HG02870 (cell line): ENCODE data around the gene UQCC2.

Experiments
- ATAC-seq: cut with Tn5 transposase; IDR thresholded peaks from one replicate; pipeline ENCODE4 v1.9.1; 2021; ENCODE audit warnings: mild to moderate bottlenecking, moderate library complexity; ENCODE audit not compliant: unreplicated experiment

UQCC2 gene

DNA sequence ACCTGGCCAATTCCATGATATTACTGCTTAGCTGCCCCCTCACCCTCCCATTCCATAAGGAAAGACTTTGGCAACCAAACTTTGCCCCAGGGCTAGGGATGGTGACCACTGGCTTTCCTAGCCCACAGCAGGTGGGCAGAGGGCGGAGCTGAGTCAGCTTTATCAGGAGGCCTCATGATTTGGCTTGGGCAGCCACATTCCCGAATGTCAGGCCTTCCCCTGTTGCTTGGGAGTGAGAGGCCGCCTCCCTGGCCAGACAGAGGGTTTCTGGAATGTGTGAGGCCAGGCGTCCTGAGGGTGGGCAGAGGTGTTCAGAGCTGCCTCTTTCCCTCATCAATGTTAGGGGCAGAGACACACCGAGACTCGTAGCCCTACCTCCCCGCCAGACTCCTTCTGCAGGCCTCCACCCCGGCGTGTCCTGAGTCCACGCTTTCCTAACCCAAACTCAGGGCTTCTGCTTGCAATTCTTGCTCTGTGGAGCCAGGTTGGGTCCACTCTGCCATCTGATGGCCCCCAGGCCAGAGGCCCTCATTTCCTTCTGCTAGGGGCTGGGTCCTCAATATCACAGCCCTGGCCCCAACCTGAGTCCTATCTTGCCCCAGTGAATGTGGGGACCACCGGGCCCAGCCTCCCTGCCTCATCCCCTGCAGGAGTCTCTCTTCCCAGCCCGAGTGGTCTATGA lies 19.3 kb downstream of the UQCC2 start:
- ATAC-seq: no peak

DNA sequence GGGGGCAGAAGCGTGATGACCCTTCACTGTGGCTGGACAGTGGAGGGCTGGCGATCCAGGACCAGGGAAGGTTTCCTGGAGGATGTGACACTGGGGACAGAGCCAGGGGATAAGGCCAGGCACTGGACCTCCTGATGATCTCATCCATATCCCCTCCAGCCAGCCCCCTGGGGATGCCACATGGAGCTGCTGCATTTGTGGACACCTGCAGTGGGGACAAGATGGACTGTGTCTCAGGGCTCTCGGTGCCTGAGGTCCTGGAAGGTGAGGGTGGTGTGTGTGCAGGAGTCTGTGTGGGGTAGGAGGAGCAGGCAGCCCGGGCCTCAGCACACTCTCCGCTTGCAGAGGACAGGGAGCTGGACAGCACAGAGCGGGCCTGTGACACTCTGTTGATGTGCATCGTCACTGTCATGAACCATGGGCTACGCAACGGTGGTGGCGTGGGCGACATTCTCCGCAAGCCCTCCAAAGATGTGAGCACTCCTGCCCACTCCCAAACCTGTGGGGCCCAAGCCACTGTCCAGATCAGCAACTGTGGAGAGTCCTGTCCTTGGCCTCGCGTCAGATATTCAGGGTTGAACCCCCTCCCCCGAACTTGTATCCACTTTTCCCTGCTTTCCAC lies 19.9 kb downstream of the UQCC2 start:
- no peak for ATAC-seq

GRCh38 chr6:33690766-33691165 lies 20.7 kb downstream of the UQCC2 start:
- no peak for ATAC-seq

DNA sequence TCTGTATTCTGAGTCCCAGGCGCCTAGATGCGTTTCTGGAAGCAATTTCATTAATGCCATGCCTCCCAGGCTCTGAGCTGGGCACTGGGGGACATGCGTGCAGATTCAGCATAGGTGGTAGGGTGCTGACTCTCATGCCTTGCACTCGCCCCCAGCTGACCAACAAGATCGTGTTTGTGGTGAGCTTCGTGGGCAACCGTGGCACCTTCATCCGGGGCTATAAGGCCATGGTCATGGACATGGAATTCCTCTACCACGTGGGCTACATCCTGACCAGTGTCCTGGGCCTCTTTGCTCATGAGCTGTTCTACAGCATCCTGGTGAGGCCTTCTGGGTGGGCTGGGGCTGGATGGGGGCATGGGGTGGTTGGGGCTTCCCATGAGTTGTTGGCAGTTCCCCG lies 21.6 kb downstream of the UQCC2 start:
- ATAC-seq: no peak

DNA sequence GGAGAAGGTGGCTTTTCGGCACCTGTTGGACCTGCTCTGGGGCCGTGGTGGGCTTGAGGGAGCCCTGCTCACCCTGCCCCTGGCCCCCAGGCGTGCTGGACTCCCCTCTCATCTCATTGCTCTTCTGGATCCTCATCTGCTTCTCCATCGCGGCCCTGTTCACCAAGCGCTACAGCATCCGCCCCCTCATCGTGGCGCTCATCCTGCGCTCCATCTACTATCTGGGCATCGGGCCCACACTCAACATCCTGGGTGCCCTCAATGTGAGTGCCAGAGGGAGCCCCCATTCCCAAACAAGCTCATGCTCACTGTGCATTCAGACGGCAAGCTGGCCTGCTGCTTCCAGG lies 22.4 kb downstream of the UQCC2 start:
- no peak for ATAC-seq

DNA sequence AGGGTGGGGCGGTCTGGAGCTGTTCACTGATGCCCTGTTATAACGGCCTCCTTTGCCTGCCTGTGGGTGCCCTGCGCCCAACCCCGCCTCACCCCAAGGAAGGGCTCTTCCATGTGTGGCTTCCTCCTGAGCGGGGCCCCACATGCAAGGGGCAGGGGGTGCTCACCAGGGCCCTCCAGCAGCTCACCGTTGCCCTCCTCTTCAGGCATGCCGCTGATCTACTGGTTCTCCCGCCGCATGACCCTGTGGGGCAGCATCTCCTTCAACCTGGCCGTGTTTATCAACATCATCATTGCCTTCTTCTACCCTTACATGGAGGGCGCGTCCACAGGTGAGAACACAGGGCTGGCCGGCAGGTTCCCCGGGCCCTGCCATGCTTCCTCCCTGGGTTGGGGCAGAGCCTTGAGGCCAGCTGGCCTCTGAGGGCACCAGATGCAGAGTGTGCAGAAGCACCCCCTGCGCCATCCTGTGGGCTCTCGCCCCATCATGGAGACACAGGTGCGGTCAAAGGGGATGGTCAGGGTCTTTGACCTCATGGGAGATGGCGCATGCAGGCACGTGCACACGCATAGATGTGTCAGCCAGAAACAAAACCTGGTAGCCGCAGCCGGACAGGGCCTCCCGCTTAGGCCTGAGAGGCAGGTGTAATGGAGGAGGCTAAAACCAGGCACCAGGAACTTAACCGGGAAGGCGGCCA lies 22.9 kb downstream of the UQCC2 start:
- no peak for ATAC-seq

GRCh38 chr6:33688006-33688405 lies 23.5 kb downstream of the UQCC2 start:
- no peak for ATAC-seq

DNA sequence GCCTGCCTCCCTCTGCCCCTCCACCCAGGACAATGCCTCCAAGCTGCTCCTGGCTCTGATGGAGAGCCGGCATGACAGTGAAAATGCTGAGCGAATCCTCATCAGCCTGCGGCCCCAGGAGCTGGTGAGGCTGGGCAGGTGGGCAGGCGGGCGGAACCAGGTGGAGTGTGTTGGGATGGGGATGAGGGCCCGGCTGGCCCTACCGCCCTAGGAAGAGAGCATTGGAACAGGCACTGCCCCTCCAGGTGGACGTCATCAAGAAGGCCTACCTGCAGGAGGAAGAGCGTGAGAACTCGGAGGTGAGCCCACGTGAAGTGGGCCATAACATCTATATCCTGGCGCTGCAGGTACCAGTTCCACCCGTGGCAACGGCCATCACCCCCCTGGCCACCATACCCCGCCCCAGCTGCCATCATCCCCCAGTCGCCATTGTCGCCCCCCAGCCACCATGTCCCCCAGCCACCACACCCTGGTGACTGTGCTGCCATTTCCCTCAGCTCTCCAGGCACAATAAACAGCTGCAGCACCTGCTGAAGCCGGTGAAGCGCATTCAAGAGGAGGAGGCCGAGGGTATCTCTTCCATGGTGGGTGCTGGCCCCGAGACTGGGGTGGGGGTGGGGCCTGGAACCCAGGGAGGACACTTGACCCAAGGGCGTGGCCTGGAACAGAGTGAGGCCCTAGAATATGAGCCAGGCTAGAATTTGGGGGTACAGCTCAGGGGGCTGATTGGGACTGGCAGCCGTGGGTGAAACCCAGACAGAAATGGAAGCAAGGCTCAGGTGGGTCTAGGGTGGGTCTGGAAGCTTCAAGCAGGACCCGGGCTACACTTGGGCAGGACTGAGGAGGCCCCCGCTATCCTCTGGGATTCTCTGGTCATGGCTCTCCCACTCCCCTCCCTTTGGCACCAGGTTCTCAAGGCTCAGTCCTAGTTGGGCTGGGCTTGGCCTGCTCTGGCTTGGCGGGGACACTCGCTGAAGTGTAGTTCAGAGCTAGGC lies 24.2 kb downstream of the UQCC2 start:
- no peak for ATAC-seq

GRCh38 chr6:33686225-33686924 lies 25.1 kb downstream of the UQCC2 start:
- ATAC-seq: no peak

GRCh38 chr6:33685411-33686224 lies 25.9 kb downstream of the UQCC2 start:
- ATAC-seq: no peak

DNA sequence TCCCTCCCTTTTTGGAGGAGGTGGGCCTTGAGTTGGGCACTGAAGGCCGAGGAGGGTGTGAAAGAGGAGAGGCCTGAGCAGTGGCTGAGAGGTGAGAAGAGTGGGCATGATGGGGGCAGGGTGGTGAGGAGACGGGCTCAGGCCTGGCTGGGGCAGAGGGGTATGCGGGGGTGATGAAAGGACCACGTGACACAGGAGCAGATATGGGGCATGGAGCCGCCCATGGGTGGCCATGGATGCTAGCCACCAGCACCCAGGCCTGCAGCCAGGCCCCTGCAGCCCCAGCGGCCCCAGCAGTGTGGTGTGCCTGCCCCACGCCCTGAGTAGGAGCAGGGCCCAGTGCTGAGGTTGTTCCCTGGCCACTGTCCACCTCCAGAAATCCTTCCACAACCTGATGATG lies 26.5 kb downstream of the UQCC2 start:
- no peak for ATAC-seq

DNA sequence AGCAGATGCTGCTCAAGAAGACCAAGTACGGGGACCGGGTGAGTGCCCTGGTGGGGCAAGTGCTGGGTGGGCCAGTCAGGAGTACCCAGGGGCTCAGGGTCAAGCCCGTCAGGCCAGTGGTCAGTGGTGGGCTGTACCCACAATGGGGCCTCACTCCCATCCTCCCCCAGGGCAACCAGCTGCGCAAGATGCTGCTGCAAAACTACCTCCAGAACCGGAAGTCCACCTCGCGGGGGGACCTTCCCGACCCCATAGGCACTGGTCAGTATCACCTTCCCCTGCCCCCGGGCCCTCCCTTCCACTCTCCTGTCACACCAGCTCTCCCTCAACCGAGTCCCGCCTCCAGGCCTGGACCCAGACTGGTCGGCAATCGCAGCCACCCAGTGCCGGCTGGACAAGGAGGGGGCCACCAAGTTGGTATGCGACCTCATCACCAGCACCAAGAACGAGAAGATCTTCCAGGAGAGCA lies 27.0 kb downstream of the UQCC2 start:
- no peak for ATAC-seq

DNA sequence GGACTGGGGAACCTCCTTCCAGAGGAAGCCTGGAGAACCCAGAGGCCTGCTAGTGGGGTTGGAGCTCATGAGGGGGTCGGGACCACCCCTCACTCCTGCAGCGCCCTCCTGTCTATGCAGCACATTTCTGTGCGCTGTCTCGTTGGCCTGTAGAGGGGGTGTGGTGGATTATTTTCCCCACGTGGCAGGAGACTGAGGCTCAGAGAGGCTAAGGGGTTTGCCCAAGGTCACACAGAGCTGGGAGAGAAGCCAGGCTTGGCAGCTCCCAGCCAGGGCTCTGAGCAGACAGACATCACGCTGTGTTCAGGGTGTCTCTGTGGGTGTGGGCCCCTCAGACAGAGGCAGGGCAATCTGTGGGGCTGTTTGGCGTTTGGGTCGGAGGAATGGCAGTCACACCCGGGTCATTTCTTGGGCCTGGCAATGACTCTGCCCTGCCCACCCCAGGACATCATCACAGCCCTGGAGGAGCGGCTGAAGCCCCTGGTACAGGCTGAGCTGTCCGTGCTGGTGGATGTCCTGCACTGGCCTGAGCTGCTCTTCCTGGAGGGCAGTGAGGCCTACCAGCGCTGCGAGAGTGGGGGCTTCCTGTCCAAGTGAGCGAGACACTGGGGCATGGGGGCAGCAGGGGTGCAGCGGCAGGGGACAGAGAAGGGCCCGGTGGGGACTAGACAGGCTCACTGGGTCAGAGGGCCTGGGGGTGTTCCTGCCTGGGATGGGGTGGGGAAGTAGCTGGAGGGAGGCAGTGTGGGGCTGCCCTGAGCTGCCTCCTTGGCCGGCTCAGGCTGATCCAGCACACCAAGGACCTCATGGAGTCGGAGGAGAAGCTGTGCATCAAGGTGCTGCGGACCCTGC lies 27.7 kb downstream of the UQCC2 start:
- ATAC-seq: no peak

DNA sequence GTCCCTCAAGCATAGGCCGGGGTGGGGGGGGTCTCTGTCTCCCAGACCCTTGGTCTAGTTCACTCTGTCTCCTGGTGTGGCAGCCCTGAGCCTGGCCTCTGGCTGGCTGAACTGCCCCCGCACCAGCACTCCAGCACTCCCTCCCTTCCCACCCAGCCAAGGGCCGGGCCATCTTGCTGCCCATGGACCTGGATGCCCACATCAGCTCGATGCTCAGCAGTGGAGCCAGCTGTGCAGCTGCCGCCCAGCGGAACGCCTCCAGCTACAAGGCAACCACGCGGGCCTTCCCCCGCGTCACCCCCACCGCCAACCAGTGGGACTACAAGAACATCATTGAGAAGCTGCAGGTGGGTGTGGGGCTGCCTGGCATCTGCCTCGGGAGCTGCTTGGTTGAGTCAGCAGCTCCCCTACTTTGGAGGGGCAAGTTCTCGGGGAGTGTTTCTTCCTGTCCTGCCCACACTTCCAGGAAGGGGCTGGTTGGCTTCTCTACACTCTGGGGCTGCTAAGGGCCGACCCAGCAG lies 28.4 kb downstream of the UQCC2 start:
- no peak for ATAC-seq

- no peak for ATAC-seq
Measured at GRCh38 chr6:33682341-33682740, 29.2 kb downstream of the UQCC2 start.

DNA sequence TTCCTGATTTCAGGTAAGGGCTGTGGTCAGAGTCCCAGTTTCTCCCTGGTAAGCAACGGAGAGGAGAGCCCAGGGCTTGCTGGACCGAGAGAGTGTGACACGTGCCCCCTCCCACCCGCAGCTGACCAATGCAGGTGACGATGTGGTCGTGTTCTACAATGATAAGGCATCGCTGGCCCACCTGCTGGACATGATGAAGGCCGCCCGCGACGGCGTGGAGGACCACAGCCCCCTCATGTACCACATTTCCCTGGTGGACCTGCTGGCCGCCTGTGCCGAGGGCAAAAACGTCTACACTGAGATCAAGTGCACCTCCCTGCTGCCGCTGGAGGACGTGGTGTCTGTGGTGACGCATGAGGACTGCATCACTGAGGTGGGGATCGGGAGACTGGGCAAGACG lies 31.7 kb downstream of the UQCC2 start:
- ATAC-seq: no peak

DNA sequence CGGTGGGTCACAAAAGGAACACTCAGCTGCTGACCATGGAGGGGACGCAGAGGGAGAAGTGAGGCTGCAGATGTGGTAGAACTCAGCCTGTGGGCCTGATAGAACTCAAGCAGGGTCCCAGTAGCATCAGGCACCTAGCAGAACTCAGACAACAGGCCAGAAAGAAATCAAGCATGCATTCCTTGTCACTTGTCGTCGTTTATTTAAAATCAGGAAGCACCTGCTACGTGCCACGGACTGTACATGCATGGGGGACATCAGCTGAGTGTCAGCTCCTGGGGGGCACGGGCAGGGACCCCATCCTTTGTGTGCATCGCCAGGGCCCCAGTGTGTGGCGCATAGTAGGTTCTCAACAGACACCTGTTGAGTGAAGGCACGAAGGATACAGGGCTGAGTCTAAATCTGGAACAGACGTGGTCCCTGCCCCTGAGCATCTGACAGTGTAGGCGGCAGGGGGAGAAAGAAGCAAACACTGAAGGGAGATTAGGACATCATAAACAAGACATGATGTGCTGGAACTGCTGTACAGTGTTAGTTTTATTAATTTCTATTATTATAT lies 32.5 kb downstream of the UQCC2 start:
- ATAC-seq: no peak

DNA sequence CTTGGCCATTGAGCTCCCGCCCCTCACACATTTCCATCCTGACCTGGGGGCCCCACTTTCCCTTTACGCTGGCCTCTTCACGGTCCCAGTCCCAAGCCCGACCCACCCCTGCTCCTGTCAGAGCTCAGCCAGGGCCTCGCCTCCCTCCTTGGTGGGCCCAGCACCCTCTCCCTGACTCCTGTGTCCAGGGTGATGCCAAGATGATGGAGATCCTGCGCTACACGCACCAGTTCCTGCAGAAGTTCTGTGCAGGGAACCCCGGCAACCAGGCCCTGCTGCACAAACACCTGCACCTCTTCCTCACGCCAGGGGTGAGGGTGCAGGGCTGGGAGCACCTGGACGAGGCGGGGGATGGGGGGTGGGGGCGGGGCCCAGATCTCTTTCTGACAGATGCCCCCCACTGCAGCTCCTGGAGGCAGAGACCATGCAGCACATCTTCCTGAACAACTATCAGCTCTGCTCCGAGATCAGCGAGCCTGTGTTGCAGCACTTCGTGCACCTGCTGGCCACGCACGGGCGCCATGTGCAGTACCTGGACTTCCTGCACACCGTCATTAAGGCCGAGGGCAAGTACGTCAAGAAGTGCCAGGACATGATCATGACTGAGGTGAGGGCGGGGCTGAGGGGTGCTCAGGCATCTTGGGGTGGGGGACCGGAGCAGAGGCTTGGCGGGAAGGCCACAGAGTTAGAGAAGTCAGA lies 33.1 kb downstream of the UQCC2 start:
- no peak for ATAC-seq
